ACHN (cell line): ENCODE results near the gene LDLRAD4.

ENCODE experiments used
- DNase-seq: peaks from one replicate; pipeline ENCODE4 v3.0.0-alpha.2; 2015
- in situ Hi-C: cut with HindIII; loops from 2 replicates; pipeline ENCODE4 v1.10.0; 2017; ENCODE audit warnings: low sequenced_read_pairs, low pct_ligation_motif_present, low pct_unique_long_range_greater_than_20kb

Gene LDLRAD4

GRCh38 chr18:13381944-13382365 is 163.4 kb downstream of the LDLRAD4 start:
- in situ Hi-C loops: no loop called here
- no peak for DNase-seq

- DNase-seq: no peak
- in situ Hi-C loops: no loop called here
These were observed 163.9 kb downstream of the LDLRAD4 start for GRCh38 chr18:13382366-13382953.

GRCh38 chr18:13382954-13383827 is 164.6 kb downstream of the LDLRAD4 start:
- in situ Hi-C loops: no loop called here
- DNase-seq: no peak

- in situ Hi-C loops: no loop called here
- no peak for DNase-seq
These were observed 168.6 kb downstream of the LDLRAD4 start for GRCh38 chr18:13386891-13387801.

GRCh38 chr18:13387855-13388548 is 169.4 kb downstream of the LDLRAD4 start:
- DNase-seq: no peak

GRCh38 chr18:13388586-13389490 is 170.3 kb downstream of the LDLRAD4 start:
- DNase-seq: no peak
- in situ Hi-C loops: no loop called here

More at GRCh38 chr18:13387855-13388548, 169.4 kb downstream of the LDLRAD4 start:
- in situ Hi-C loops: no loop called here

- no peak for DNase-seq
- in situ Hi-C loops: no loop called here
These were observed 171.1 kb downstream of the LDLRAD4 start for GRCh38 chr18:13389491-13390131.

GRCh38 chr18:13390196-13390595 is 171.6 kb downstream of the LDLRAD4 start:
- in situ Hi-C loops: no loop called here
- no peak for DNase-seq

GRCh38 chr18:13390711-13391110 is 172.2 kb downstream of the LDLRAD4 start:
- in situ Hi-C loops: no loop called here
- DNase-seq: no peak

- DNase-seq: no peak
These were observed 173.6 kb downstream of the LDLRAD4 start for GRCh38 chr18:13392029-13392750.

GRCh38 chr18:13392899-13393298 is 174.3 kb downstream of the LDLRAD4 start:
- no peak for DNase-seq
- in situ Hi-C loops: no loop called here

More at GRCh38 chr18:13392029-13392750, 173.6 kb downstream of the LDLRAD4 start:
- in situ Hi-C loops: no loop called here

GRCh38 chr18:13393338-13393737 is 174.8 kb downstream of the LDLRAD4 start:
- in situ Hi-C loops: no loop called here
- no peak for DNase-seq

- DNase-seq: no peak
- in situ Hi-C loops: no loop called here
These were observed 176.2 kb downstream of the LDLRAD4 start for GRCh38 chr18:13394801-13395200.

- in situ Hi-C loops: no loop called here
- no peak for DNase-seq
These were observed 177.0 kb downstream of the LDLRAD4 start for GRCh38 chr18:13395577-13395976.

GRCh38 chr18:13397504-13398163 is 179.1 kb downstream of the LDLRAD4 start:
- DNase-seq: no peak
- in situ Hi-C loops: no loop called here

GRCh38 chr18:13398631-13399030 is 180.1 kb downstream of the LDLRAD4 start:
- in situ Hi-C loops: no loop called here
- no peak for DNase-seq
